ENCODE measurements around the gene INAFM2.

GRCh38 chr15:40300771-40301170 is 22.7 kb upstream of the INAFM2 start:
- TF ChIP-seq CTCF (conservative IDR thresholded peaks at IDR 0.05 in 1 of 2, IDR thresholded peaks at IDR 0.05 in 1 of 2; ENCODE audit: low read depth in 1 of 2, low read length in 2 of 2) (no peak), EZH2 (IDR thresholded peaks at IDR 0.05; ENCODE audit: low read length, missing control alignments) (no peak)
